Right atrium auricular region (tissue), 2 donors: Measurements from ENCODE around the gene ITGAE. TPM values are rescaled to one million over a fixed set of nuclear protein-coding genes. Genes with fewer than 3 reads are reported as not detected.

Experiments
- DNase-seq: peaks from one replicate; pipeline ENCODE4 v3.0.0-alpha.2; 2019; ENCODE audit warnings: low spot score
- H3K27ac ChIP-seq, 2 donors: fragments of 200-600 bp; sonication (generic); 1 replicate in 1 of 2; 2 replicates in 1 of 2; pipeline ENCODE4 v1.5.1; 2016 to 2019
- H3K27me3 ChIP-seq, 2 donors: fragments of 200-600 bp; sonication (generic); one replicate each; pipeline versions ENCODE4 v1.5.1 to v1.6.0; 2017 to 2019
- H3K36me3 ChIP-seq: fragments of 200-600 bp; sonication (generic); one replicate; pipeline ENCODE4 v1.5.1; 2016
- H3K4me1 ChIP-seq, 2 donors: fragments of 200-600 bp; sonication (generic); one replicate each; pipeline versions ENCODE4 v1.5.1 to v1.6.0; 2017 to 2019
- H3K4me3 ChIP-seq, 2 donors: fragments of 200-600 bp; sonication (generic); 1 replicate in 1 of 2; 2 replicates in 1 of 2; pipeline ENCODE4 v1.5.1; 2017 to 2019; ENCODE audit warnings: mild to moderate bottlenecking in 1 of 2, moderate library complexity in 1 of 2
- H3K9me3 ChIP-seq, 2 donors: fragments of 200-600 bp; sonication (generic); one replicate each; pipeline ENCODE4 v1.5.1; 2019
- total RNA-seq, 2 donors: library from RNA; depleted of rRNA; stranded (reverse); fragments of >200 nt; gene quantifications; one replicate each; pipeline ENCODE4 v1.1.0, GENCODE V29; 2016
- TF ChIP-seq, protein P1 (sequence below), 2 donors: fragments of 200-600 bp; sonication (generic); IDR thresholded peaks; one replicate each; pipeline ENCODE4 v1.5.1; 2019; ENCODE audit warnings: antibody characterized with exemption in 2 of 2

ITGAE gene
- total RNA-seq, 2 donors from 2014 or later: 23.4 to 26.1 TPM

DNA sequence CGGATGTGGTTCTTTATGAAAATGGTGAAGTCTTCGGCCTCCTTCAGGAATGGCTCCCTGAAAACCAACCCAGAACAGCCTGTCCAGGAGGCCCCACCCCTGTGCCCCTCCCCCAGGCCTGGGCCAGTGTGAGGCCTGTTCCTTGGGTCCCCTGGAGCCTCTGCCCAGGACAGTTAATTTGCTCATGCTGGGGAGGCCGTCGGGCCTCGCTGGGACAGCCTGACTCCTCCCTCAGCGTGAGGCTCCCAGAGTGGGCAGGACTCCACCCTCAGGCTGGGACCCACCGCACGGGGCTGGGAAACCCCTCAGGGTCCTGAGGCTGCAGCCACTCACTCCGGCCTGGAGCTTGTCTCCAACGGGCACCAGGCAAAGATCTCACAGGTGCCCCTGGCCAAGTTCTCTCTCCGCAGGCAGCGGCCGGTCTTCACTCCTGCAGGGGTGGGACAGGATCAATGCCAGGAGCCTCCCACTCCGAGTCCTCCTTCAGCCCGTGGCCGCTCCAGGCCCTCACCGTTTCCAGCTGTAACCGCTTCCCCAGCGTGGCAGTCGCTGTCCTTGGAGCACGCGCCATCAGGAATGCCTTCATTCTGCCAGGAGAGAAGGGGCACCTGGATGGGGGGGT, 110.8 kb downstream of the ITGAE start:
- H3K27ac ChIP-seq: no peak overlapping the region
- peaks cover 0 to 7% of the 10 kb centered on the region in 2 donors for H3K27me3 ChIP-seq
- peaks cover 0 to 7% of the 10 kb centered on the region in 2 donors for H3K4me1 ChIP-seq
- no peaks in the 10 kb centered on the region for H3K9me3 ChIP-seq
- DNase-seq: no peak
- H3K36me3 ChIP-seq: no peaks in the 10 kb centered on the region
- H3K4me3 ChIP-seq: no peak overlapping the region
- TF ChIP-seq, protein P1, sequence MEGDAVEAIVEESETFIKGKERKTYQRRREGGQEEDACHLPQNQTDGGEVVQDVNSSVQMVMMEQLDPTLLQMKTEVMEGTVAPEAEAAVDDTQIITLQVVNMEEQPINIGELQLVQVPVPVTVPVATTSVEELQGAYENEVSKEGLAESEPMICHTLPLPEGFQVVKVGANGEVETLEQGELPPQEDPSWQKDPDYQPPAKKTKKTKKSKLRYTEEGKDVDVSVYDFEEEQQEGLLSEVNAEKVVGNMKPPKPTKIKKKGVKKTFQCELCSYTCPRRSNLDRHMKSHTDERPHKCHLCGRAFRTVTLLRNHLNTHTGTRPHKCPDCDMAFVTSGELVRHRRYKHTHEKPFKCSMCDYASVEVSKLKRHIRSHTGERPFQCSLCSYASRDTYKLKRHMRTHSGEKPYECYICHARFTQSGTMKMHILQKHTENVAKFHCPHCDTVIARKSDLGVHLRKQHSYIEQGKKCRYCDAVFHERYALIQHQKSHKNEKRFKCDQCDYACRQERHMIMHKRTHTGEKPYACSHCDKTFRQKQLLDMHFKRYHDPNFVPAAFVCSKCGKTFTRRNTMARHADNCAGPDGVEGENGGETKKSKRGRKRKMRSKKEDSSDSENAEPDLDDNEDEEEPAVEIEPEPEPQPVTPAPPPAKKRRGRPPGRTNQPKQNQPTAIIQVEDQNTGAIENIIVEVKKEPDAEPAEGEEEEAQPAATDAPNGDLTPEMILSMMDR (IDR thresholded peaks at IDR 0.05): no peak

DNA sequence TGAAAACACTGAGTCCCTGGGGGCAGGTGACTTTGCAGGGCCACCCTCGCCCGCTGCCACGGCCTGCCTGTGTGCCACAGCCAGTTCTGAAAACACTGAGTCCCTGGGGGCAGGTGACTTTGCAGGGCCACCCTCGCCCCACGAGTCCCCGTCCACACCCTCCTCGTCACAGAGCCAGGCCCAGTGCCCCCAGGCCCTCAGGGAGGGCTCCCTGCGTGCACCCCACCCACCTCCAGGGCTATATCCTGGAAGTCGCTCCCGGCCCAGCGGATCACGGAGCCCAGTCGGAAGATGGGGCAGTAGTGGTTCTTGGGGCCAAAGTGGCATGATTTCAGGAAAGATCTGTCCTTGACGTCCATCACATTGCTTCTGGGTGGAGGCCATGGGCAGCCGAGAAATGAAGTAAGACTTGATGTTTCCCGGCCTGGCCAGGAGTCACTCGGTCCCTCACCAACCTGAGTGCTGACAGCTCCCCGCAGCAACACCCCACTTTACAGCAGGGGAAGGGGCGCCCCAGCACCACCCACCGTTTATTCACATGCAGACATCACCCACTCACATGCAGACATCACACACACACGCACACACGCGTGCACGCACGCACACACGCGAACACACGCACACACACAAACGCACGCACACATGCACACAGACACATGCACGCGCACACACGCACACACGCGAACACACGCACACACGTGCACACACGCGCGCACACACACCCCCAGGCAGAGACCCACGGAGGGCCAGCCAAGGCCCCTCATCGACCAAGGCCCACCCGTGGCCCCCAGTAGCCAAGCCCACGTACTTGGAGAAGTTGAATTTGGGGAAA, 111.5 kb downstream of the ITGAE start:
- Histone ChIP-seq H3K36me3 (no peaks in the 10 kb centered on the region), H3K4me3 (no peak overlapping the region), H3K4me1 (no peaks in the 10 kb centered on the region), H3K27me3 (peaks cover 0 to 4% of the 10 kb centered on the region in 2 donors), H3K27ac (no peak overlapping the region), H3K9me3 (no peaks in the 10 kb centered on the region)
- TF ChIP-seq, protein P1 (IDR thresholded peaks at IDR 0.05): no peak
- DNase-seq: no peak

DNA sequence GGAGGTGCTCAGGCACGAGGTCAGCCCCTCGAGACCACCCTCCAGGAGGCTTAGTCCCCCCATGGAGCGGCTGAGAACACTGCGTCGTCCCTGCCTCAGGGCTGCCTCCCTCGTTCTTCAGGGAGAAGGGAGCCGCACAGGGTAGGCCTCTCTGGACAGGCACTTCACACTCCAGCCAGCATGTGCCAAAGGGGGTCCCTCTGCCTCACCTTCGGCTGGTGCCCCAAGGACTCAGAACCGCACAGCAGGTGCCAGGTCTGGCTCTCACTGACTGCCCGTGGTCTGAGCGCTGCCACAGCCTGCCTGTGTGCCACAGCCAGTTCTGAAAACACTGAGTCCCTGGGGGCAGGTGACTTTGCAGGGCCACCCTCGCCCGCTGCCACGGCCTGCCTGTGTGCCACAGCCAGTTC, 112.1 kb downstream of the ITGAE start:
- H3K27me3 ChIP-seq: peaks cover 0 to 4% of the 10 kb centered on the region in 2 donors
- DNase-seq: no peak

DNA sequence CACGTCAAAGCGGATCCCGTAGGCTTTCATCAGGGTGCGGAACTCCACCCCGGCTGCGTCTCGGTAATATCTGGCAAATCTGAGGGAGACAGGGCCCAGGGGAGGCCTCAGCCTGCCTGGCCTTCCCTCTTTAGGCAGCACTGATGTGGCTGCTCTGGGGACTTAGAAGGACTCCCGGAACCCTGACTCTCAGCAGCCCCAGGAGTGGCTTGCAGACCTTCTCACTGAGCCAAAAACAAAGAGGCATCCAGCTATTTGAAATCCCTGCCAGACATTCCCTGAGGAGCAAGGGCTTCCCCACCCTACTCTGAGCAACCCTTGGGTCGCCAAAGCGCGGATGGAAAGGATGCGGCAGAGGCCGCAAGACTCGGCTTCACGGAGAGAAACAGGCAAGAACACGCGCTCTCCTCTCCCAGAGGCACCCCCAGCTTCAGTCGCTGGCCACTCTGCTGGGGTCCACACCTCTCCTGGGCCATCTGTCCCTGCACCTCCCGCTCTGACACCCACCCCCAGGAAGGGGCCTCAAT, 112.9 kb downstream of the ITGAE start:
- H3K4me1 ChIP-seq: no peaks in the 10 kb centered on the region
- TF ChIP-seq, protein P1 (IDR thresholded peaks at IDR 0.05): no peak
- peaks cover 0 to 4% of the 10 kb centered on the region in 2 donors for H3K27me3 ChIP-seq
- no peak for DNase-seq
- H3K4me3 ChIP-seq: no peak overlapping the region
- no peaks in the 10 kb centered on the region for H3K36me3 ChIP-seq
- H3K9me3 ChIP-seq: no peaks in the 10 kb centered on the region
- no peak overlapping the region for H3K27ac ChIP-seq

More for the DNA sequence above, 112.1 kb downstream of the ITGAE start:
- Histone ChIP-seq H3K36me3 (no peaks in the 10 kb centered on the region), H3K4me3 (no peak overlapping the region), H3K4me1 (no peaks in the 10 kb centered on the region), H3K27ac (no peak overlapping the region), H3K9me3 (no peaks in the 10 kb centered on the region)
- TF ChIP-seq, protein P1 (IDR thresholded peaks at IDR 0.05): no peak

DNA sequence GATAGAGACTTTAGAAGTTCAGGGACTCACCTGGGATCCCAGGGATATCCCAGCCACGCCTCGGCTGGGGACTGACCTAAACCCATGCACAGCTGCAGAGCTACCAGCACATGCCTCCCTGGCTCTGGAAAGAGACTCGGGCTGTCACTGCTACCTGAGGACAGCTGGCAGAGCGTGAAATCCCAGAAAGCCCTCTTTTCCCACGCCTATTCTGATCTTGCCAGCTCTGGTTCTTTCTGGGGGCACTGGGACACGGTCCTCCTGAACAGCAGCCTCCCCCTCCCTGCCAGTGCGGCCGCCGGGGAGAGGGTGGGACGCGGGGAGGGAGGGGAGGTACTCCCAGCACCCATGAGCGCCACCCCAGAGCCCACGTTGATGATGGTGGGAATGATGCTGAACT, 115.8 kb downstream of the ITGAE start:
- no peaks in the 10 kb centered on the region for H3K4me1 ChIP-seq
- peaks cover 0 to 4% of the 10 kb centered on the region in 2 donors for H3K27me3 ChIP-seq
- TF ChIP-seq, protein P1 (IDR thresholded peaks at IDR 0.05): no peak
- H3K27ac ChIP-seq: no peak overlapping the region
- no peaks in the 10 kb centered on the region for H3K36me3 ChIP-seq
- H3K4me3 ChIP-seq: no peak overlapping the region
- DNase-seq: no peak
- H3K9me3 ChIP-seq: no peaks in the 10 kb centered on the region
